Measurements from ENCODE around the gene ZMPSTE24.

DNA sequence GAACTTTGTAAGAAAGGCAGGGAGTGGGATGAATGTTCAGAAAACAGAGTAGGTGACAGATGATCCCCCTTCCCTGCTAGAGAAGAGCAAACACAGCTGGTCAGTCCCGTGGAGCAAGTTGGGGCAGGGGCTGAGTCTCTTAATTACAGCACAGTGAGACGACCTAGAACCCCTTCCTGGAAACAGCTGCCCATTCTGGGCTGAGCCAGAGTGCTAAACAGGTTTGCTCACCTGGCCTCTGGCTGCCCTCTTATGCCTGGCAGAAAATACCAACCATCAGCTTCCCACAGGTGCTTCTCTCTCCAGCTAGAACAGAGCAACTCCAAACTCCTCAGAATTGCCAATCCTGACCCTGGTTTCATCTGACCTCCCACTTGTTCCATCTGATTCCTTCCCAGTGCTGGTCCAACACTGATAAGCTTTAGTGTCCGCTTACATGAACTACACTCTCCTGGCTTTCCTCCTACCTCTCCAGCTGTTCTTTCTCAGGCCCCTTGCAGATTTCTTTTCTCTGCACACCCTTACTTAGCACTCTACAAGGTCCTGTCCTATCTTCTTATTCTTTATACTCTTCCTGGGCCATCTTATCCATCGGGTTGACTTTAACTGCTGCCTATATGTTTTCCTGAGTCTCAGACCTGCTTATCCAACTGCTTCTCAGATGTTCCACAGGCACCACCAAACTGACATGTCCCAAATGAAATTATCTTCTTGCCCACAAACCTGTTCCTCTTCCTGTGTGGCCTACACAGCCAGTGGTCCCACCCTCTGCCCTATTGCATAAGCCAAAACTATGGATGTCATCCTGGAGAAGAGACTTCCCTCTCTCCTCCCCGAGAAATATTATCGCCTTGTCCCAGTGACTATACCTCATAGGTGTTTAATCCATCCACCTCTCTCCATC lies 81.6 kb downstream of the ZMPSTE24 start:
- TF ChIP-seq EZH2 (IDR thresholded peaks at IDR 0.05; ENCODE audit: low read length) = no peak
- TF ChIP-seq, protein P1, sequence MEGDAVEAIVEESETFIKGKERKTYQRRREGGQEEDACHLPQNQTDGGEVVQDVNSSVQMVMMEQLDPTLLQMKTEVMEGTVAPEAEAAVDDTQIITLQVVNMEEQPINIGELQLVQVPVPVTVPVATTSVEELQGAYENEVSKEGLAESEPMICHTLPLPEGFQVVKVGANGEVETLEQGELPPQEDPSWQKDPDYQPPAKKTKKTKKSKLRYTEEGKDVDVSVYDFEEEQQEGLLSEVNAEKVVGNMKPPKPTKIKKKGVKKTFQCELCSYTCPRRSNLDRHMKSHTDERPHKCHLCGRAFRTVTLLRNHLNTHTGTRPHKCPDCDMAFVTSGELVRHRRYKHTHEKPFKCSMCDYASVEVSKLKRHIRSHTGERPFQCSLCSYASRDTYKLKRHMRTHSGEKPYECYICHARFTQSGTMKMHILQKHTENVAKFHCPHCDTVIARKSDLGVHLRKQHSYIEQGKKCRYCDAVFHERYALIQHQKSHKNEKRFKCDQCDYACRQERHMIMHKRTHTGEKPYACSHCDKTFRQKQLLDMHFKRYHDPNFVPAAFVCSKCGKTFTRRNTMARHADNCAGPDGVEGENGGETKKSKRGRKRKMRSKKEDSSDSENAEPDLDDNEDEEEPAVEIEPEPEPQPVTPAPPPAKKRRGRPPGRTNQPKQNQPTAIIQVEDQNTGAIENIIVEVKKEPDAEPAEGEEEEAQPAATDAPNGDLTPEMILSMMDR (optimal IDR thresholded peaks at IDR 0.05 in 1 of 3, IDR thresholded peaks at IDR 0.05 in 1 of 3, conservative IDR thresholded peaks at IDR 0.05 in 1 of 3; ENCODE audit: extremely low read depth in 1 of 3, insufficient read depth in 2 of 3, low read length in 3 of 3) = no peak
